CD8-positive, alpha-beta memory T cell (primary cell): ENCODE measurements around the gene SNRPE. TPM values are rescaled to one million over a fixed set of nuclear protein-coding genes. Genes with fewer than 3 reads are reported as not detected.

Experiments used
- polyA plus RNA-seq: library from polyadenylated mRNA; unstranded; fragments of 300-500 nt; fragmentation: Illumina TruSeq; gene quantifications from one replicate; pipeline ENCODE4 v1.2.3, GENCODE V29; 2021
- total RNA-seq, 2 experiments: library from RNA; stranded (reverse); gene quantifications; one replicate each; pipeline ENCODE4 v1.2.3, GENCODE V29; 2021

The SNRPE gene
- total and polyA plus RNA-seq, 3 experiments from 2014 or later, result 238 to 421 (median 392) TPM

Other genes starting within 250 kb of the SNRPE start
- 10 to 100 TPM; 26.8 to 28.9 TPM for gene ATP2B4, start 234.8 kb upstream of the SNRPE start, total RNA-seq
- gene ATP2B4, start 234.8 kb upstream of the SNRPE start, polyA plus RNA-seq, result 37.7 TPM
- gene LAX1, start 96.4 kb upstream of the SNRPE start, total RNA-seq, result 10 to 100 TPM; 32.2 to 32.4 TPM
- 47.1 TPM for gene LAX1, start 96.4 kb upstream of the SNRPE start, polyA plus RNA-seq
- gene ZBED6, start 66.0 kb upstream of the SNRPE start, total RNA-seq, result 10 to 100 TPM; 13.5 to 13.8 TPM
- gene ZBED6, start 66.0 kb upstream of the SNRPE start, polyA plus RNA-seq, result 0.25 TPM
- 10 to 100 TPM; 87.2 to 92.0 TPM for gene ZC3H11A, start 66.0 kb upstream of the SNRPE start, total RNA-seq
- 46.0 TPM for gene ZC3H11A, start 66.0 kb upstream of the SNRPE start, polyA plus RNA-seq
- 1 to 10 TPM; 3.1 TPM for gene SOX13, start 211.5 kb downstream of the SNRPE start, total RNA-seq
- 5.5 TPM for gene SOX13, start 211.5 kb downstream of the SNRPE start, polyA plus RNA-seq